HG03139 (cell line): Measurements from ENCODE around the gene TREML2.

Experiments
- ATAC-seq: cut with Tn5 transposase; IDR thresholded peaks from one replicate; pipeline ENCODE4 v1.9.1; 2021; ENCODE audit not compliant: unreplicated experiment

TREML2 gene

GRCh38 chr6:41153992-41154625, 46.8 kb downstream of the TREML2 start, which contains the start of gene TREML1:
Gene TREML1, minus strand, starts transcription at chr6:41154347. Its CDS starts 59 bp downstream, at chr6:41154288.
- ATAC-seq = no peak

DNA sequence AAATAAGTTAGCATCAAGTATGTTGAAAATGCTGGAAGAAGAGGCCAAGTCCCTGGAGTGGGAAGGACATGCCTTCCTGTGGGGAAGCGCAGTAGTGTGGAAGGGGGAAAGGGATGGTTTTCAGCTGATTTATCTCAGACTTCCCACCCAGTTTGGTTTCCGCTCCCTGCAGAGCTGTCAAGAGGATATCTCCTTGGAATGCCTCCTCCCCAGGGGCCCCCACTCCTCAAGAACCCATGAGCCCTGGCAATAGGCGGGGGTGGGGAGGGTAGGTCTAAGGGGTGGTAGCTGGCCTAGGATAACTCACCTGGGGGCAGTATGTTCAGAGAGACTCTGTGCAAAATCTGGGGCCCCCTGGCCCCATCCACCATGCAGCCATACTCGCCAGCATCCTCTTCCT, 47.5 kb downstream of the TREML2 start:
- no peak for ATAC-seq

DNA sequence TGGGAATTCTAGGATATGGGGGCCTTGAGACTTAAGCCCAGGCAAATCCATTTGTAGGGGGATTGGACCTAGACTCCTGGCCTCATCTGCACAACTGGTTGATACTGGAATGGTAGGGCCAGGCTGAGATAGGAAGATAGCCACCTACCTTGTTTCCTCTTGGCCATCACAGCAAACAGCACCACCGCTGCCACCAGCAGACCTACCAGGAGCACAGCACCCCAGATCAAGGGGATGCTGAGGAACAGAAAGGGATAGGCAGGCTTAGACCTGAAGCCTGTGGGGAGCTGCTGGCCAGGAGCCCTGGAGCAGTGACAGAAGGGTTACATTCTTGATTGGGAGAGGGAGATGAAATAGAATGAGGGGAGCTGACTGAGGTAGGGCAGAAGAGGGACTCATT, 50.3 kb downstream of the TREML2 start:
- ATAC-seq = no peak

DNA sequence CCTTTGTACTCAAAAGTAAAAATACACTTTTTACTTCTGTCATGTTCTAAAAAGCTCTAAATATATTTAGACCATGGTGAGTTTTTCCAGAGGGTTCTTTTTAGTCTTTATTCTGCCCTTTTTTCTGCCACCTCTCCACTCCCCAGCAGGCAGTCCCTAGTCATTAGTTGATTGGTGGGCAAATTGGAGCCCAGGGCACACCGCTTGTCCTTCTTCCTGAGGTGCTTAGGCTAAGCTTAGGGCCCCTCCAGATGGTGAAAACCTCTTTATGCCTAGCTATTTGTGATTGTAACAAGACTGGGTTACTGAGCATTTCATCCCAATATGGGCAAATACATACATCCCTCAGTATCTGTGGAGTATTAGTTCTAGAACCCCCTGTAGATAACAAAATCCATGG, 53.0 kb downstream of the TREML2 start:
- ATAC-seq = no peak
